ENCODE measurements around the gene DMTF1.
"Not testable (repeated sequence)": the region's sequence is repeated elsewhere in the genome, so short reads cannot be mapped to it uniquely, and the experiment has no call there.

DMTF1 gene

GRCh38 chr7:87234949-87235348 lies 82.7 kb downstream of the DMTF1 start:
- peaks cover 6% of the 10 kb centered on the region for H3K27me3 Mint-ChIP-seq
- no peak overlapping the region for H3K27ac Mint-ChIP-seq
- H3K9me3 Mint-ChIP-seq: no peaks in the 10 kb centered on the region
- H3K36me3 Mint-ChIP-seq (ENCODE audit: low read depth): no peaks in the 10 kb centered on the region
- no peaks in the 10 kb centered on the region for H3K4me1 Mint-ChIP-seq (ENCODE audit: low read depth)
- intact Hi-C loops (cut with micrococcal nuclease): no loop called here
- no peak overlapping the region for H3K4me3 Mint-ChIP-seq

DNA sequence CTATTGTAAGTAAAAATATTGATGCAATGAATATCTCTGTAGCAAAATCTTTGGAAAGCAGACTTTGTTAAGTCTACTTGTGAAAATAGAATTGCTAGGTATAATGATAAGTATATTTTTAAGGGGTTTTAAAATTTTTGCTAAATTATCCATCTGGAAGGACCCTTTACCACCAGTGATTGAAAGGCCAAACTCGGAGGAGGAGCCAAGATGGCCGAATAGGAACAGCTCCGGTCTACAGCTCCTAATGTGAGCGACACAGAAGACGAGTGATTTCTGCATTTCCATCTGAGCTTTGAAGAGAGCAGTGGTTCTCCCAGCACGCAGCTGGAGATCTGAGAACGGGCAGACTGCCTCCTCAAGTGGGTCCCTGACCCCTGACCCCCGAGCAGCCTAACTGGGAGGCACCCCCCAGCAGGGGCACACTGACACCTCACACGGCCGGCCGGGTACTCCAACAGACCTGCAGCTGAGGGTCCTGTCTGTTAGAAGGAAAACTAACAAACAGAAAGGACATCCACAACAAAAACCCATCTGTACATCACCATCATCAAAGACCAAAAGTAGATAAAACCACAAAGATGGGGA lies 86.3 kb downstream of the DMTF1 start:
- H3K27ac Mint-ChIP-seq; H3K36me3 Mint-ChIP-seq (ENCODE audit: low read depth); H3K27me3 Mint-ChIP-seq; H3K4me3 Mint-ChIP-seq; H3K9me3 Mint-ChIP-seq; intact Hi-C loops (cut with micrococcal nuclease); H3K4me1 Mint-ChIP-seq (ENCODE audit: low read depth): not testable (repeated sequence)

DNA sequence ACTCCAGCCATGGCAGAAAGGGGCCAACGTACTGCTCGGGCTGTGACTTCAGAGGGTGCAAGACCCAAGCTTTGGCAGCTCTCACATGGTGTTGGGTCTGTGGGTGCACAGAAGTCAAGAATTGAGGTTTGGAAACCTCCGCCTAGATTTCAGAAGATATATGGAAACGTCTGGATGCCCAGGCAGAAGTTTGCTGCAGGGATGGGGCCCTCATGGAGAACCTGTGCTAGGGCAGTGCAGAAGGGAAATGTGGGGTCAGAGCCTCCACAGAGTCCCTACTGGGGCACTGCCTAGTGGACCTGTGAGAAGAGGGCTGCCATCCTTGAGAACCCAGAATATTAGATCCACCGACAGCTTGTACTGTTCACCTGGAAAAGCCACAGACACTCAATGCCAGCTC lies 93.4 kb downstream of the DMTF1 start:
- H3K4me1 Mint-ChIP-seq (ENCODE audit: low read depth); H3K27ac Mint-ChIP-seq; H3K4me3 Mint-ChIP-seq; H3K27me3 Mint-ChIP-seq; H3K36me3 Mint-ChIP-seq (ENCODE audit: low read depth); intact Hi-C loops (cut with micrococcal nuclease): not testable (repeated sequence)
- H3K9me3 Mint-ChIP-seq: peaks cover 29% of the 10 kb centered on the region
